Skeletal muscle tissue (tissue), 4 donors: ENCODE data around the gene ARMH3. TPM values are rescaled to one million over a fixed set of nuclear protein-coding genes. Genes with fewer than 3 reads are reported as not detected.
"Not testable (repeated sequence)": the region's sequence is repeated elsewhere in the genome, so short reads cannot be mapped to it uniquely, and the experiment has no call there.

Experiments used
- H3K27ac ChIP-seq: one replicate; pipeline ENCODE4 v1.7.0; 2013; ENCODE audit warnings: mild to moderate bottlenecking, low read depth, low read length, inconsistent platforms
- H3K27me3 ChIP-seq, 3 donors: one replicate each; pipeline ENCODE4 v1.7.0; 2013; ENCODE audit warnings: low read length in 3 of 3; ENCODE audit not compliant: control insufficient read depth in 3 of 3, insufficient read depth in 3 of 3
- H3K36me3 ChIP-seq, 3 donors: one replicate each; pipeline ENCODE4 v1.7.0; 2013; ENCODE audit warnings: low read length in 3 of 3; ENCODE audit not compliant: control insufficient read depth in 3 of 3, insufficient read depth in 3 of 3
- H3K4me1 ChIP-seq, 3 donors: one replicate each; pipeline ENCODE4 v1.7.0; 2013; ENCODE audit warnings: low read length in 3 of 3, mild to moderate bottlenecking in 3 of 3; ENCODE audit not compliant: control insufficient read depth in 3 of 3, insufficient read depth in 3 of 3
- H3K4me3 ChIP-seq, 3 donors: one replicate each; pipeline ENCODE4 v1.7.0; 2013; ENCODE audit warnings: low read length in 3 of 3
- H3K9ac ChIP-seq, 3 donors: one replicate each; pipeline ENCODE4 v1.7.0; 2013; ENCODE audit warnings: low read length in 3 of 3, mild to moderate bottlenecking in 3 of 3, moderate library complexity in 2 of 3, low read depth in 1 of 3
- H3K9me3 ChIP-seq, 3 donors: one replicate each; pipeline ENCODE4 v1.7.0; 2013; ENCODE audit warnings: low read length in 3 of 3; ENCODE audit not compliant: control insufficient read depth in 3 of 3
- total RNA-seq: library from RNA; depleted of rRNA; stranded (reverse); fragments of >200 nt; gene quantifications from one replicate; pipeline ENCODE4 v1.2.3, GENCODE V29; 2014
- donor health status: Osteomylitis.

The ARMH3 gene
- total RNA-seq, 1 donor from 2014 or later, result 13.0 TPM

- Histone ChIP-seq H3K27ac (no peak overlapping the region), H3K9me3 (no peaks in the 10 kb centered on the region), H3K4me3 (no peak overlapping the region), H3K36me3 (peaks cover 0 to 11% (median 5%) of the 10 kb centered on the region in 3 donors), H3K27me3 (no peaks in the 10 kb centered on the region), H3K4me1 (peaks cover 31 to 44% (median 34%) of the 10 kb centered on the region in 3 donors), H3K9ac (peak overlapping the region in 2 of 3 donors; percentile 38 to 66)
Measured at GRCh38 chr10:102068216-102068615, 12.2 kb upstream of the ARMH3 start.

- Histone ChIP-seq H3K4me3 (peak overlapping the region in 1 of 3 donors; percentile 30), H3K4me1 (peaks cover 29 to 39% (median 34%) of the 10 kb centered on the region in 3 donors), H3K27ac (no peak overlapping the region), H3K36me3 (peaks cover 0 to 11% (median 5%) of the 10 kb centered on the region in 3 donors), H3K9me3 (no peaks in the 10 kb centered on the region), H3K9ac (peak overlapping the region; percentile 78 to 96 (median 88)), H3K27me3 (no peaks in the 10 kb centered on the region)
Measured at GRCh38 chr10:102067091-102067916, 11.3 kb upstream of the ARMH3 start.

GRCh38 chr10:102066399-102067088 is 10.6 kb upstream of the ARMH3 start:
- peak overlapping the region; percentile 70 to 91 (median 88) for H3K4me3 ChIP-seq
- peaks cover 0 to 11% (median 5%) of the 10 kb centered on the region in 3 donors for H3K36me3 ChIP-seq
- H3K4me1 ChIP-seq, result peaks cover 29 to 39% (median 34%) of the 10 kb centered on the region in 3 donors
- H3K9me3 ChIP-seq, result no peaks in the 10 kb centered on the region
- H3K9ac ChIP-seq, result peak overlapping the region; percentile 78 to 96 (median 88)
- H3K27ac ChIP-seq, result peak overlapping the region; percentile 76
- no peaks in the 10 kb centered on the region for H3K27me3 ChIP-seq

GRCh38 chr10:102065561-102066398 is 9.8 kb upstream of the ARMH3 start:
- Histone ChIP-seq H3K36me3 (peaks cover 0 to 11% (median 5%) of the 10 kb centered on the region in 3 donors), H3K4me3 (peak overlapping the region; percentile 70 to 91 (median 88)), H3K27me3 (no peaks in the 10 kb centered on the region), H3K4me1 (peaks cover 29 to 39% (median 34%) of the 10 kb centered on the region in 3 donors), H3K9ac (peak overlapping the region; percentile 78 to 96 (median 88)), H3K9me3 (no peaks in the 10 kb centered on the region), H3K27ac (peak overlapping the region; percentile 76)

- Histone ChIP-seq H3K27me3 (no peaks in the 10 kb centered on the region), H3K36me3 (peaks cover 0 to 11% (median 5%) of the 10 kb centered on the region in 3 donors), H3K9ac (peak within 1 kb of the TSS; percentile 78 to 96 (median 88)), H3K4me1 (peaks cover 29 to 39% (median 34%) of the 10 kb centered on the region in 3 donors), H3K9me3 (no peaks in the 10 kb centered on the region), H3K27ac (peak within 1 kb of the TSS; percentile 76), H3K4me3 (peak within 1 kb of the TSS; percentile 70 to 91 (median 88))
Measured at GRCh38 chr10:102064868-102065560, 9.0 kb upstream of the ARMH3 start, which contains the start of gene HPS6. TSS of gene HPS6 (plus strand) at chr10:102065349. CDS start at chr10:102065475, 126 bp downstream.

GRCh38 chr10:102064503-102064867 is 8.5 kb upstream of the ARMH3 start:
- H3K27me3 ChIP-seq, result no peaks in the 10 kb centered on the region
- no peaks in the 10 kb centered on the region for H3K9me3 ChIP-seq
- H3K9ac ChIP-seq, result peak overlapping the region in 2 of 3 donors; percentile 88 to 96
- H3K36me3 ChIP-seq, result peaks cover 0 to 10% (median 5%) of the 10 kb centered on the region in 3 donors
- H3K4me3 ChIP-seq, result peak overlapping the region in 1 of 3 donors; percentile 70
- peaks cover 29 to 38% (median 34%) of the 10 kb centered on the region in 3 donors for H3K4me1 ChIP-seq
- peak overlapping the region; percentile 76 for H3K27ac ChIP-seq

GRCh38 chr10:102059987-102060386 is 4.0 kb upstream of the ARMH3 start:
- no peak overlapping the region for H3K9ac ChIP-seq
- no peaks in the 10 kb centered on the region for H3K9me3 ChIP-seq
- no peaks in the 10 kb centered on the region for H3K27me3 ChIP-seq
- no peak overlapping the region for H3K27ac ChIP-seq
- H3K4me3 ChIP-seq, result no peak overlapping the region
- H3K36me3 ChIP-seq, result no peaks in the 10 kb centered on the region
- peaks cover 0 to 4% (median 2%) of the 10 kb centered on the region in 3 donors for H3K4me1 ChIP-seq

- not testable (repeated sequence) for H3K9me3 ChIP-seq, H3K27me3 ChIP-seq, H3K36me3 ChIP-seq
- Histone ChIP-seq H3K4me3 (peak overlapping the region; percentile 91 to 95 (median 92)), H3K9ac (peak overlapping the region; percentile 95 to 97 (median 97)), H3K4me1 (peaks cover 15 to 31% (median 29%) of the 10 kb centered on the region in 3 donors), H3K27ac (peak overlapping the region; percentile 87)
Measured at GRCh38 chr10:102054881-102055646, 909 bp downstream of the ARMH3 start.
